ENCODE measurements around the gene SLC39A11. TPM values are rescaled to one million over a fixed set of nuclear protein-coding genes. Genes with fewer than 3 reads are reported as not detected.

SLC39A11 gene
- total and polyA plus RNA-seq, 4 donors, result 9.3 to 49.3 (median 24.7) TPM

- DNase-seq (no peak), ATAC-seq (ENCODE audit: insufficient read depth, low FRiP score) (no peak)
Measured at GRCh38 chr17:73122953-73123605, 30.6 kb upstream of the SLC39A11 start.

GRCh38 chr17:73121506-73121905, 29.0 kb upstream of the SLC39A11 start:
- DNase-seq, result peak in 2 of 3 donors; percentile 17 to 41
- ATAC-seq (ENCODE audit: insufficient read depth, low FRiP score), result no peak
- H3K36me3 ChIP-seq (ENCODE audit: control insufficient read depth in 4 of 4, insufficient read depth in 4 of 4, low read length in 4 of 4), result no peaks in the 10 kb centered on the region
- H3K4me3 ChIP-seq, result no peak overlapping the region
- H3K9ac ChIP-seq (ENCODE audit: insufficient read depth in 1 of 2, low read length in 2 of 2), result no peak overlapping the region
- H3K27me3 ChIP-seq (ENCODE audit: control insufficient read depth in 3 of 3, insufficient read depth in 3 of 3, low read length in 2 of 3), result no peaks in the 10 kb centered on the region
- H3K27ac ChIP-seq (ENCODE audit: low read depth in 1 of 2, low read length in 1 of 2), result no peak overlapping the region
- H3K4me1 ChIP-seq (ENCODE audit: control insufficient read depth in 5 of 5, insufficient read depth in 5 of 5, low read length in 5 of 5), result no peaks in the 10 kb centered on the region
- TF ChIP-seq CTCF (IDR thresholded peaks at IDR 0.05; ENCODE audit: control extremely low read depth, extremely low read depth), result no peak
- no peaks in the 10 kb centered on the region for H3K9me3 ChIP-seq (ENCODE audit: control insufficient read depth in 4 of 4, insufficient read depth in 3 of 4, low read length in 3 of 4)
- WGBS, 2 donors, result 86 to 89% methylated on average over 5 of the region's 5 CpGs

More at GRCh38 chr17:73122953-73123605, 30.6 kb upstream of the SLC39A11 start:
- 91 to 92% methylated on average over 4 of the region's 4 CpGs for WGBS, 2 donors
- no peak for TF ChIP-seq CTCF (IDR thresholded peaks at IDR 0.05; ENCODE audit: control extremely low read depth, extremely low read depth)
- Histone ChIP-seq H3K9ac (ENCODE audit: insufficient read depth in 1 of 2, low read length in 2 of 2) (no peak overlapping the region), H3K27me3 (ENCODE audit: control insufficient read depth in 3 of 3, insufficient read depth in 3 of 3, low read length in 2 of 3) (no peaks in the 10 kb centered on the region), H3K36me3 (ENCODE audit: control insufficient read depth in 4 of 4, insufficient read depth in 4 of 4, low read length in 4 of 4) (no peaks in the 10 kb centered on the region), H3K4me3 (no peak overlapping the region), H3K27ac (ENCODE audit: low read depth in 1 of 2, low read length in 1 of 2) (no peak overlapping the region), H3K4me1 (ENCODE audit: control insufficient read depth in 5 of 5, insufficient read depth in 5 of 5, low read length in 5 of 5) (no peaks in the 10 kb centered on the region), H3K9me3 (ENCODE audit: control insufficient read depth in 4 of 4, insufficient read depth in 3 of 4, low read length in 3 of 4) (no peaks in the 10 kb centered on the region)

- 91% methylated on average over 10 of the region's 10 CpGs for WGBS, 2 donors
Measured at GRCh38 chr17:73119631-73120030, 27.1 kb upstream of the SLC39A11 start.

More at GRCh38 chr17:73119631-73120030, 27.1 kb upstream of the SLC39A11 start:
- ATAC-seq (ENCODE audit: insufficient read depth, low FRiP score), result no peak
- Histone ChIP-seq H3K9me3 (ENCODE audit: control insufficient read depth in 4 of 4, insufficient read depth in 3 of 4, low read length in 3 of 4) (no peaks in the 10 kb centered on the region), H3K9ac (ENCODE audit: insufficient read depth in 1 of 2, low read length in 2 of 2) (no peak overlapping the region), H3K36me3 (ENCODE audit: control insufficient read depth in 4 of 4, insufficient read depth in 4 of 4, low read length in 4 of 4) (no peaks in the 10 kb centered on the region), H3K27ac (ENCODE audit: low read depth in 1 of 2, low read length in 1 of 2) (no peak overlapping the region), H3K27me3 (ENCODE audit: control insufficient read depth in 3 of 3, insufficient read depth in 3 of 3, low read length in 2 of 3) (no peaks in the 10 kb centered on the region), H3K4me1 (ENCODE audit: control insufficient read depth in 5 of 5, insufficient read depth in 5 of 5, low read length in 5 of 5) (no peaks in the 10 kb centered on the region), H3K4me3 (no peak overlapping the region)
- no peak for DNase-seq
- no peak for TF ChIP-seq CTCF (IDR thresholded peaks at IDR 0.05; ENCODE audit: control extremely low read depth, extremely low read depth)

Measured in lung (tissue), 12 donors.